Sigmoid colon (tissue), 7 donors: ENCODE measurements around the gene CCDC192. TPM values are rescaled to one million over a fixed set of nuclear protein-coding genes. Genes with fewer than 3 reads are reported as not detected.

ENCODE experiments used
- DNase-seq: peaks from one replicate; pipeline ENCODE4 v3.0.0-alpha.2; 2019
- H3K27ac ChIP-seq, 4 donors: fragments of 200-600 bp; sonication (generic); one replicate each; pipeline ENCODE4 v1.5.1; 2016 to 2019; ENCODE audit warnings: mild to moderate bottlenecking in 1 of 4
- H3K27me3 ChIP-seq, 3 donors: fragments of 200-600 bp; sonication (generic); one replicate each; pipeline ENCODE4 v1.5.1; 2019; ENCODE audit warnings: mild to moderate bottlenecking in 1 of 3
- H3K36me3 ChIP-seq, 4 donors: fragments of 200-600 bp; sonication (generic); one replicate each; pipeline ENCODE4 v1.5.1; 2016 to 2019
- H3K4me1 ChIP-seq, 4 donors: fragments of 200-600 bp; sonication (generic); one replicate each; pipeline ENCODE4 v1.5.1; 2017 to 2019
- H3K4me3 ChIP-seq, 4 donors: fragments of 200-600 bp; sonication (generic); one replicate each; pipeline ENCODE4 v1.5.1; 2017 to 2019; ENCODE audit warnings: mild to moderate bottlenecking in 2 of 4, moderate library complexity in 1 of 4
- H3K9me3 ChIP-seq, 4 donors: fragments of 200-600 bp in 3 of 4; sonication (generic) in 3 of 4; one replicate each; pipeline versions ENCODE4 v1.5.1 to v1.6.1; 2013 to 2019
- EP300 ChIP-seq, 4 donors: sonication (generic); formaldehyde crosslinking; IDR thresholded peaks; one replicate each; pipeline ENCODE4 v1.6.1; 2017; ENCODE audit warnings: antibody characterized with exemption in 4 of 4
- POLR2A ChIP-seq, 2 donors: fragments of 450-650 bp; IDR thresholded peaks; one replicate each; pipeline ENCODE4 v1.6.1; 2016; ENCODE audit warnings: antibody characterized with exemption in 2 of 2, mild to moderate bottlenecking in 2 of 2, moderate library complexity in 2 of 2
- POLR2AphosphoS5 ChIP-seq, 4 donors: sonication (generic); formaldehyde crosslinking; IDR thresholded peaks; one replicate each; pipeline ENCODE4 v1.6.1; 2017; ENCODE audit warnings: antibody characterized with exemption in 4 of 4
- WGBS, 2 donors: extraction: QIAGEN DNeasy Blood & Tissue Kit; methylation state at CpG; one replicate each; pipeline ENCODE4 v1.1.7; 2013; 5-methylcytosine and 5-hydroxymethylcytosine counted together
- intact Hi-C: fragments of 100-400 bp; cut with DNase I; formaldehyde crosslinking; loops from one replicate; pipeline ENCODE4 v1.15.1; 2023
- polyA plus RNA-seq, 3 donors: library from polyadenylated mRNA; stranded (reverse); fragments of 200-250 nt; gene quantifications; one replicate each; pipeline ENCODE4 v1.2.3, GENCODE V29; 2013
- total RNA-seq, 4 donors: library from RNA; depleted of rRNA; stranded (reverse); fragments of >200 nt; gene quantifications; one replicate each; pipeline ENCODE4 v1.1.0, GENCODE V29; 2016
- TF ChIP-seq, protein P1 (sequence below), 4 experiments: fragments of 450-650 bp in 3 of 4; fragments of 200-600 bp in 1 of 4; IDR thresholded peaks; one replicate each; pipeline ENCODE4 v1.5.1; 2016 to 2019; ENCODE audit warnings: antibody characterized with exemption in 4 of 4, mild to moderate bottlenecking in 3 of 4, moderate library complexity in 2 of 4
- donor health status: healthy with polysubstance abuse.
- donor health status: Bipolar disorder and iron deficiency.
- donor health status: healthy.

The CCDC192 gene
- total and polyA plus RNA-seq, 7 donors = 0.36 to 2.4 TPM; not detected in 5

- Histone ChIP-seq H3K4me1 (peaks cover 0 to 19% (median 12%) of the 10 kb centered on the region in 4 donors), H3K9me3 (no peaks in the 10 kb centered on the region), H3K4me3 (no peak overlapping the region), H3K27me3 (no peaks in the 10 kb centered on the region), H3K36me3 (no peaks in the 10 kb centered on the region), H3K27ac (no peak overlapping the region)
- WGBS, 2 donors = 23 to 53% methylated on average over 6 of the region's 6 CpGs
- DNase-seq = no peak
- TF ChIP-seq, protein P1, sequence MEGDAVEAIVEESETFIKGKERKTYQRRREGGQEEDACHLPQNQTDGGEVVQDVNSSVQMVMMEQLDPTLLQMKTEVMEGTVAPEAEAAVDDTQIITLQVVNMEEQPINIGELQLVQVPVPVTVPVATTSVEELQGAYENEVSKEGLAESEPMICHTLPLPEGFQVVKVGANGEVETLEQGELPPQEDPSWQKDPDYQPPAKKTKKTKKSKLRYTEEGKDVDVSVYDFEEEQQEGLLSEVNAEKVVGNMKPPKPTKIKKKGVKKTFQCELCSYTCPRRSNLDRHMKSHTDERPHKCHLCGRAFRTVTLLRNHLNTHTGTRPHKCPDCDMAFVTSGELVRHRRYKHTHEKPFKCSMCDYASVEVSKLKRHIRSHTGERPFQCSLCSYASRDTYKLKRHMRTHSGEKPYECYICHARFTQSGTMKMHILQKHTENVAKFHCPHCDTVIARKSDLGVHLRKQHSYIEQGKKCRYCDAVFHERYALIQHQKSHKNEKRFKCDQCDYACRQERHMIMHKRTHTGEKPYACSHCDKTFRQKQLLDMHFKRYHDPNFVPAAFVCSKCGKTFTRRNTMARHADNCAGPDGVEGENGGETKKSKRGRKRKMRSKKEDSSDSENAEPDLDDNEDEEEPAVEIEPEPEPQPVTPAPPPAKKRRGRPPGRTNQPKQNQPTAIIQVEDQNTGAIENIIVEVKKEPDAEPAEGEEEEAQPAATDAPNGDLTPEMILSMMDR (IDR thresholded peaks at IDR 0.05) = no peak
- no peak for TF ChIP-seq EP300 (IDR thresholded peaks at IDR 0.05)
- no peak for TF ChIP-seq POLR2A (IDR thresholded peaks at IDR 0.05)
- no peak for TF ChIP-seq POLR2AphosphoS5 (IDR thresholded peaks at IDR 0.05)
- intact Hi-C loops = no loop called here
Observed at GRCh38 chr5:127867022-127867783, 164.0 kb downstream of the CCDC192 start.

DNA sequence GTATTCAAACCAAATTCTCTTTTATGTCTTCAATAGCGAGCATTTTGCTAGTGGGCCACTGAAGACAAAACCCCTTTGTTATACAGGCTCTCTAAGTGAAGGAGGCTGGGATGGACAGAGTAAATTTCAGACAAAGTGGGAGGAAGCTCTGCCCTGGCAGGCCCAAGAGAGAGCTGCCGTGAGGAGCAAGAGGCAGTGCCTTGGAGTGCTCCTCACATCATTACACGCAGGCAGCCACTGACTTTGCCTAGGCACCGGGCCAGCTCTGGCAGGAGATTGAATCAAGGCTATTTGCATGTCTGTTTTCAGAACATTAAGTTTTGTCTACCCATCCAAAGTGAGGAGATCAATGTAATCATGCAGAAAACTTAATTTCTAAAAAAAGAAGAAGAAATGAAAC lies 167.7 kb downstream of the CCDC192 start:
- no peak overlapping the region for H3K4me3 ChIP-seq
- intact Hi-C loops = loop anchor here (2.0 to 10.0 kb wide), 4 partner anchors 80 to 306 kb away; partner anchors contain the start of gene SLC12A2
- peak; percentile 88 for DNase-seq
- H3K36me3 ChIP-seq = no peaks in the 10 kb centered on the region
- H3K4me1 ChIP-seq = peaks cover 0 to 25% (median 19%) of the 10 kb centered on the region in 4 donors
- H3K27me3 ChIP-seq = no peaks in the 10 kb centered on the region
- peak overlapping the region; percentile 23 to 58 (median 44) for H3K27ac ChIP-seq
- 30 to 64% methylated on average over 4 of the region's 4 CpGs for WGBS, 2 donors
- H3K9me3 ChIP-seq = peaks cover 0 to 3% (median 0%) of the 10 kb centered on the region in 4 donors
- TF ChIP-seq POLR2AphosphoS5 (IDR thresholded peaks at IDR 0.05) (peak in 1 of 4 donors; percentile 28), POLR2A (IDR thresholded peaks at IDR 0.05) (no peak)

GRCh38 chr5:127871503-127872153 lies 168.4 kb downstream of the CCDC192 start:
- peak overlapping the region in 3 of 4 donors; percentile 41 to 58 (median 46) for H3K27ac ChIP-seq
- DNase-seq = no peak
- peaks cover 0 to 3% (median 0%) of the 10 kb centered on the region in 4 donors for H3K9me3 ChIP-seq
- no peak overlapping the region for H3K4me3 ChIP-seq
- intact Hi-C loops = loop anchor here (2.0 to 10.0 kb wide), 4 partner anchors 79 to 307 kb away; partner anchors contain the start of gene SLC12A2
- WGBS, 2 donors = 72 to 77% methylated on average over 8 of the region's 8 CpGs
- H3K36me3 ChIP-seq = no peaks in the 10 kb centered on the region
- H3K27me3 ChIP-seq = no peaks in the 10 kb centered on the region
- TF ChIP-seq, protein P1 (IDR thresholded peaks at IDR 0.05) = no peak
- TF ChIP-seq POLR2A (IDR thresholded peaks at IDR 0.05) = no peak
- TF ChIP-seq POLR2AphosphoS5 (IDR thresholded peaks at IDR 0.05) = no peak
- TF ChIP-seq EP300 (IDR thresholded peaks at IDR 0.05) = no peak
- peaks cover 0 to 32% (median 26%) of the 10 kb centered on the region in 4 donors for H3K4me1 ChIP-seq

- Histone ChIP-seq H3K4me1 (peaks cover 0 to 32% (median 26%) of the 10 kb centered on the region in 4 donors), H3K4me3 (no peak overlapping the region), H3K27me3 (no peaks in the 10 kb centered on the region), H3K27ac (peak overlapping the region in 2 of 4 donors; percentile 46 to 58), H3K9me3 (peaks cover 0 to 3% (median 0%) of the 10 kb centered on the region in 4 donors), H3K36me3 (no peaks in the 10 kb centered on the region)
- DNase-seq = no peak
- peak in 1 of 4 donors; percentile 20 for TF ChIP-seq POLR2AphosphoS5 (IDR thresholded peaks at IDR 0.05)
- no peak for TF ChIP-seq POLR2A (IDR thresholded peaks at IDR 0.05)
- TF ChIP-seq, protein P1 (IDR thresholded peaks at IDR 0.05) = no peak
- intact Hi-C loops = loop anchor here (10.0 kb wide), 3 partner anchors 118 to 308 kb away; partner anchors contain the start of gene SLC12A2
Observed at GRCh38 chr5:127872494-127872893, 169.3 kb downstream of the CCDC192 start.
